NCI-H1092 treated with DMSO at 0.1 percent for 48 hours (cell line): ENCODE results near the gene STAM.

Experiments used
- DNase-seq: peaks from one replicate; lab custom pipeline; 2025; lab: John Stamatoyannopoulos, UW

The STAM gene

DNA sequence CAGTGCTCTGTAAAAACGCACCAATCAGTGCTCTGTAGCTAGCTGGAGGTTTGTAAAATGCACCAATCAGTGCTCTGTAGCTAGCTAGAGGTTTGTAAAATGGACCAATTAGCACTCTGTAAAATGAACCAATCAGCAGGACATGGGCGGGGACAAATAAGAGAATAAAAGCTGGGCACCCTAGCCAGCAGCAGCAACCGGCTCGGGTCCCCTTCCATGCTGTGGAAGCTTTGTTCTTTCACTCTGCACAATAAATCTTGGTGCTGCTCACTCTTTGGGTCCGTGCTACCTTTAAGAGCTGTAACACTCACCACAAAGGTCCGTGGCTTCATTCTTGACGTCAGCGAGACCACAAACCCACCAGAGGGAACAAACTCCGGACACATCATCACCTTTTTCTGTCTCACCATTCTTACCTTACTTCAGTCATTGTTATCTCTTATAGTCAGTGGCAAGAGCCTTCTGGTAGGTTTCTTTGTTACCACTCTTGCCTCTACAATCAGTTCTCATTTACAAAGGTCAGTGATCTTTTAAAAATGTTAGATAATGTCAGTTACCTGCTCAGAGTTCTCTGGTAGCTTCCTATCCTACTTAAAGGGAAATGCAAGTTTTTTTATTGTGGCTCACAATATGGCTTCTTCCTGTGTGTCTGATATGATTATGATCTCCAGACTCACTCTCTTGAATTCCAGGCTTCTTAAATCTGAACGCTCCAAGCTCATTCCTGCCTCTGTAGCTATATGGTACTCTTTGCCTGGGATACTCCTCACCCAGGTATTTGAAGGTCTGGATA, 4.5 kb downstream of the STAM start:
- no peak for DNase-seq

GRCh38 chr10:17649052-17649451, 5.1 kb downstream of the STAM start:
- no peak for DNase-seq

DNA sequence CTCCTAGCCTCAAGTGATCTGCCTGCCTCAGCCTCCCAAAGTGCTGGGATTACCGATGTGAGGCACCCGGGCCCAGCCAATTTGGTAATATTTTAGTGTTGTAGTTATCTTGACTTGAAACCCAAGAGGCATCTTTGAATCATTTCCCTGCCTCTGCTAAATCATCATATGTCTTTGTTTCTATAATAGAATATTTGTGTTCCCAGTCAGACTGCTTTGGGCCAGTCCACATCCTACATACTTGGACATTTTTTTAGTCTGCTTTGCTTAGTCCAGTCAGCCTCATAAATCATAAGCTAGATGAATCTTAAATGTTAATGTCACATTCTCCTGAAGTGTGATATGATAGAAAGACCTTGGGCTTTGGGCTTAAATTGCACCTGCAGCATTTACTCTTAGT, 5.9 kb downstream of the STAM start:
- no peak for DNase-seq

DNA sequence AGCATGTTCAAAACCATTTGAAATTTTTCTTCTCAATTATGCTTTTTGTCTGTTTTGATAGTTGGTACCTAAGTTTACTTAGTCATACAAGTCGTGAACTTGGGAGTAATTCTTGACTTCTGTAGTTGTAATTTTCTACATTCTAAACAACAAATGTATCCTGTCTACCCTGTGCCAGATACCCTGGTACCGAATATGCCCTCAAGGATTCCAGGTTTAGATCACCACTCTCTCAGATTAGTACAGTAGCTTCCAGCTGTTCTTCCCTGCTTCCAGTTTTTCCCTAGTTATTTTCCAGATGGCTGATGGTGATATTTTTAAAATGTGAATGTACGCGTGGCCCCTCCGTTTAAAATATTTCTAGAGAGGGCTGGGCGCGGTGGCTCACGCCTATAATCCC, 6.5 kb downstream of the STAM start:
- DNase-seq, result no peak

DNA sequence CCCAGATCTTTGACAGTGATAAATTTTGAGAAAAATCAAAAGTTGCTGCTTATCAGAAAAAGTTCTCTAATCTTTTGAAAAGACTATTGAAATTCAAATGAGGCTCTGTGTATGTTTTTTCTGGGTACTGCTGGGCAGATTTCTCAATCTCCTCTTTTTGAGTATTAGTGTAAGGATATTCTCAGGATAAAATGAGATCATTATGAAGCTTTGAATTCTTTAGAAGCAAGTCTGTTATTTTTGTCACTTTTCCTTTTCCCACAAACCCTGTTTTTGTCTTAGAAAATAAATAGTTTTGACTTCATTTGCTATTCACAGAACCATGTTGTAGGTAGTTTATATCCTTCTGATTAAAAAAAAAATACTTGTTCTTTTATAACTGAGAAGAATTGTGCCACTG, 7.9 kb downstream of the STAM start:
- no peak for DNase-seq

DNA sequence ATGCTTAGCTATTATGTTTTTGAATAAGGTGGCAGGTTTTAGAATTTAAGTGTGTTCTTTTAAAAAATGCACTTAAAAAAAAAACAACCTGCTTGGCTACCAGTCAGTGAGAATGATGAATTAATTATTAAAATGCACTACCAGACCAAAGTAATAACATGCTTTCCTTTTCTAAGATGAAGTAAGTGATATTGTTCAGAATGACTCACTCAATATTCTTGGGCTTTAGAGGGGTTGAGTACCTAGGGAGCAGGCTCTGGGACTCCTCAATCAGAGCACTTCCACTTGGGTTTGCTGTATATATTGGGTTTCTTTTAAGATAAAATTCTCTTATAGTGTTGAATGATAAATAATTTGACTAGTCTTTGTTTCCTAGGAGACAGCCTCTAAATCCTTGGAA, 8.6 kb downstream of the STAM start:
- DNase-seq, result no peak

DNA sequence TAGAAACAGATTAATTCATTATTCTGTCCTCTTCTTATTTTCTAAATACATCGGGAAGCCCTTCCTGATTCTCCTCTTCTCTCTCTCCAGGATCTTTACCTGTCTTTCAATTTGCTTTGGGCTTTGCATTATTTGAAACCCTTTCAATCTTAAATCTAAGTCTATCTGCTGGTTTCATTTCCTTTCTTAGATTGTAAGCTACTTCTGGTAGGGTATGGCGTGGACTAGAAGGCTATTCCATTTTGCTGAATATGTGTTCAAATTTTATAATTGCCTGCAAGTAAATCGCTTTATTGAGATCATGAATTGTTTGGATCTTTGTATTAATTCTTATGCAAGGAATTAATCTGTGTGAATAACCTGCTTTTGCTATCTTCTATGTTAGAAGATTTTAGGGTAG, 11.1 kb downstream of the STAM start:
- no peak for DNase-seq

DNA sequence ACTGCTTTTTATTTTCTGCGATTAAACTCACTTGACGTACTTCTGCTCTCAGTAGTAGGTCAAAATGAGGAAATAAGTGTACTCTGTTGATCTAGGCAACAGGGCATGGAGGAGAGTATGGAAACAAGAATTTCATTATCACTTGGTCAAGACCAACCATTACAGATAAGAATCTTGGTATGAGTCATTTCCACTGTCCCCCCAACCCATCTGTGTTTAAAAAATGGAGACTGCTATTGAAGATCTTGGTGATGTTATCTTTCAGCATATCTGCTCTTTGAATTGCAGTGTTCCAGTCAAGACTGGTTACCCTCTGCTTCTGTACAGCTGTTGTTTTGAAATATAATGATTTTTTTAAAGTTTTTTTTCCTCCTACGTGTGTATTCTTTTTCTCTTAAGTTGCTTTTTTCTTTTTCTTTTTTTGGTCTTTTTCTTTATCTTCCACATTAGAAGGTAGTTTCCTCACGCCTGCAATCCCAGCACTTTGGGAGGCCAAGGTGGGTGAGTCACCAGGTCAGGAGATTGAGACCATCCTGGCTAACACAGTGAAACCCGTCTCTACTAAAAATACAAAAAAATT, 11.7 kb downstream of the STAM start:
- no peak for DNase-seq

- DNase-seq, result no peak
These were observed 13.2 kb downstream of the STAM start for GRCh38 chr10:17657103-17657500.

DNA sequence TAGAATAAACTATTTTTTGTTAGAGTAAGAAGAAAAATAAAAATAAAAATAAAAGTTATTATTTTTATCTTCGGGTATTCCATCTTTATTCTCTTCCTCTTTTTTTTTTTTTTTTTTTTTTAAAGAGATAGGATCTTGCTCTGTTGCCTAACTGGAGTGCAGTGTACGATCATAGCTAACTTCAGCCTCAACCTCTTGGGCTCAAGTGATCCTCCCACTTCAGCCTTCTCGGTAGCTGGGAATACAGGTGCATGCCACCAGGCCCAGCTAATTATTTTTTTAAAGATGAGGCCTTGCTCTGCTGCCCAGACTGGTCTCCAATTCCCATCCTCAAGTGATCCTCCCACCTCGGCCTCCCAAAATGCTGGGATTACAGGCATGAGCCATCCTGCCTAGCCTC, 15.4 kb downstream of the STAM start:
- DNase-seq, result no peak

DNA sequence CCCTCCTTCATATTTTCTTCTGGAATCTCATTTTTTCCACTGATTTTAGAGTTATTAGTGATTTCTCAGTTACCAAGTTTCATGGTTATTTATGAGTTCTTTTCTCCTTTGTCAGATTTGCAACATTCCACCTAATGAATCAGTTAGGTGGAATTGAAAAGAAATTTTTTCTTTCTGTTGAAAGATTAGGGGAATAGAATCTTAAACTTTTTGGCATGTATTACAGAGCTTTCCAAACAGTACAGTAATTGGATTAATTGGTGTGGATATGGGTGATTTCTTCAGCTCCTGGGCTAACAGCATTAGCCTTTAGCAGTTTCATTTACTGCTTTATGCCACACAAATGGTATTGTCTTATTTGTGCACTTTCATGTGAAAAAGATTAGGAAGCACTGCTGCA, 17.0 kb downstream of the STAM start:
- DNase-seq, result no peak

GRCh38 chr10:17661510-17661909, 17.6 kb downstream of the STAM start:
- DNase-seq, result no peak

DNA sequence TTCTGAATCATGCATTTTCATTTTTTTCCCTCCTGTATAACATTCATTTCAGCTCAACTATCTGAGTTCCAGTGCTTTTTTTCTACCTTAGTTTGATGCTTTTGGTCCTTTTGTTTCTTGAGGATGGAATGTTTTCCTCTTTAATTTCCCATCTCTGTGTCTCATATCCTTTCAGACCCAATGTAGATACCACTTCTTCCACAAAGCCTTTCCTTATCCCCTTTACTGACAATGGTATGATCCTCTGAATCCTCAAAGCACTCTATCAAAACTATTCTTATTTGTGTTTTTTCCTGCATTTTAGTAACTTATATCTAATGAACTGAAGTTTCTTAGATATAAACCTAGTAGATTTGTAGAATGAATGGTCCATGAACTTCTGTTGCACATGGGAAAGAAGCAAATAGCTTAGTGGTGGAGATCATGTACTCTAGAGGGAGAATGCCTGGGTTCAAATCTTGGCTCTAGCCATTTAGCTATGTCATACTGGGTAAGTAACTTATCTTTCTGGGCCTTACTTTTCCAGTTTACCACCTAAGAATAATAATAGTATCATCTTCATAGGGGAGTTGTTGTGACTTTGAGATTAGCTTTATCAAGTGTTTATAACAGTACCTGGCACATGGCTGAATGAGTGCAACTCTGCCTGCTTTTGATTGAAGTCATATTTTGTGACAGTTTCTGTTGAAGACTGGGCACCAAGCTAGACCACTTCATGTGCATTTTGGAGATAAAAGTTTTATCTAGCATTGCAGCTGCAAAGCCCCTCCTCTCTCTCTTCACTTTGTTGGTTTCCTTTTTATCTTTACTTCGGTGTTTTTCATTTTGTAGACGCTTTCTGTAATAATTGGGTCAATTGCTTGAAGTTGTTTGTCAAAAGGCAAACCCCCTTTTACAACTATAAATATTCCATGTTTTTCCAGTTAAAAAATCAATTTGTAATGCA, 18.5 kb downstream of the STAM start:
- no peak for DNase-seq

DNA sequence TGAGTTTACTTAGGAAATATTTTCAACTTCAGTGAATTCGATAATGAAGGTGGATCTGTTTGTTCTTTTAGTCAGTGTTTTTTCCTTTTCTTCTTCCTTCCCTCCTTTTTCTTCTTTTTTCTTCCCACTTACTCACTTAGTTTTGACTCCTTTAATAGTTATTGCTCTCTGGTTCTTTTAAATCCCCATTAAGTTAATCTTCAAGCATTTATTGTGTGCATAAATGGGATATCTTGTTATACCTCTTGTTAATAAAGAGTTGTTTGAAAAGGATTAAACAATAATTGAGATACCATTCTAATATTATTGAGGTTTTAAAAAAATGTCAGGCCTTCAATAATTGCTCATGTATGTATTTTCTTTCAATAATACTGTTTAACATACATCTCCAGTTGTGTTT, 19.5 kb downstream of the STAM start:
- DNase-seq, result no peak

DNA sequence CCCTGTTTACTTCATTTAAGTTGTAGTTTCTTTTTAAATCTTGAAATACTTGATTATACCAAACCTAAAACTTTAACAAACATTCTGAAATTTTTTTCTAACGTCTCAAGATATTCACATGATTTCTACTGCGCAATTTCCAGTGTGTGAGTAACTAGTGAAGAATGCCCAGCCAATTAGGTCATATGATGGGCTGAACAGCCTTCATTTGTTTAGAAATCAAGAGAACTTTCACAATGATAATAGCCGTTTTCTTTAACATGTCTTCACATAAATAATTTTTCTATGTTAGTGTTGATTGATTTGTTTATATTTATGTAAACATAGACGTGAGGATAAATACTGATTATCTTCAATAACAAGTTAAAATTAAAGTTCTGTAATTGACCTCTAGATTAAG, 21.8 kb downstream of the STAM start:
- DNase-seq, result no peak

GRCh38 chr10:17668435-17669184, 24.7 kb downstream of the STAM start:
- DNase-seq, result no peak

- no peak for DNase-seq
These were observed 25.4 kb downstream of the STAM start for GRCh38 chr10:17669185-17669872.

DNA sequence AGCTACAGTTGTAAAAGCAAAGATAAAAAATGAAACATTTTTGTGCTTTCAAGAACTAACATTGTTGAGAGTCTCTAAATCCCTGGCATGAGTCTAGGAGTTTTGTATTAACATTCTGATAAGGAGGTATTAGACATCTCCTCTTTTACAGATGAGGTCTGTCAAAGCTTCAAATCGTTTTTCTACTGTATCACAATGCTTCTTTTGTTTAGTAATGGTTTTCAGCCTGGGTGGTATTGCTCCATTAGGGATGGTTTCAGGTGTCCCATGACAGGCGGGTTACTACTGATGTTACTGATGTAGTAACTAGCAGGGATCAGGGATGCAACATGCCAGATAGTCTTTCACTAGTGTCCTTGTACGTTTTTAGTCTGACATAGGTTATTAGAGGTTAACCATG, 27.4 kb downstream of the STAM start:
- DNase-seq, result no peak

DNA sequence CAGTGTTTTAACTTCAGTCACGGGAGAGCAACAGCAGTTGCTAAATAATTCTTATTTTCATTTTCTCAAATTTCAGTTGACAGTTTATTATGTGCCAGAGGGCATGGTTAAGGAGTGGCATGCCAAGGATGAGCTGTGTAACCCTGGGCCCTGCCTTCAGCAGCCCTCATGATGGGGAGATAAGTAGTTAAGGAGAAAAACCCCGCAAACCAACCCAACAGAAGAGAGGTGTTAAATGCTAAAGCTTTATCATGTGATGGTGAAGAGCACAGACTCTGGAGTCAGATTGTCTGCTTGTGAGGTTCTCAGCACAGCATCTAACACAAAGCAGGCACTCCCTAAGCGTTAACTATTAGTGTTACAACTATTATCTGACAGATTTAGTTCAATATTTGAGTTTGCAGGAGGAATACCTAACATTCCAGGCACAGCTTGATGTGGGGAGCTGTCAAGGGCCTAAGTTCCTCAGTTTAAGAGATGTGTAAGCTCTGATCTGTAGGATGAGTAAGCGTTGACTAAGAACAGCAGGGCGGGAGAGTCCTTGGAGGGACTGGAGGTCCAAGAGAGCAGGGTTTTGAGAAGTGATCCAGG, 29.6 kb downstream of the STAM start:
- DNase-seq, result no peak

DNA sequence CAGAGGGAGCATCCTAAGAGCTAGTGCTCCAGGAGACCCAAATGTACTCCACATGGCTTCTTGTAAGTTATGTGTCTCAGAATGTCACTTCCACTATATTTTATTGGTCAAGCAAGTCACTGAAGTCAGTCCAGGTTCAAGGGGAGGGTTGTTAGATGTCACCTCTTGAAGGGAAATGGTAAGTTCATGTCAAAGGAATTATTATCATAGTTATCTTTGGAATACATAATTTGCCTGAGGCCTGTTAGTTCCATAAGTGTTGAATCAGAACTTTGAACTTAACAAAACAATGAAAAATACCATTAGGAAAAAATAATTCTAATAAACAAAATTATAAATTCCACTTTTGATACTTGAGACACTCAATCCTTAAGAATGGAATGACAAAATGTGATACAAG, 30.6 kb downstream of the STAM start:
- no peak for DNase-seq

DNA sequence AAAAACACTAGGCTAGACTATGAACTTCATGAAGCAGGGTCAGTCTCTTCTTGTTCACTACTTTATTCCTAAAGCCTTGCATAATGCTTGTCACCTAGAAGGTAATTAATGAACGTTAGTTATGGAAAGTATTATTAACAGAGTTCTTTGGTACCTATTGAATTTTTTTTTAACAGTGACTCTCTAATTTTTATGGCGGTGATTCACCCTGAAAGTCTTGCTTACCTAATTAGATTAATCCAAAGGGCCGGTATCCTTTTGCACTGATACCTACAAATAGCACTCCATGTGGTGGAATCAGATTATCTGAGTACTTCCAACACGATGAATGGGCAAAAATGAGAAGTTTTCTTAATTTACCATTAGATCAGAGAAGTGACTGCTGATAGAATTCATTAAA, 31.7 kb downstream of the STAM start:
- DNase-seq, result no peak
